Peyer's patch (tissue), 4 donors: ENCODE data around the gene POLR3F.

Source experiments
- POLR2A ChIP-seq, 2 donors: fragments of 450-650 bp; IDR thresholded peaks; one replicate each; pipeline ENCODE4 v1.5.1; 2017; ENCODE audit warnings: antibody characterized with exemption in 2 of 2, mild to moderate bottlenecking in 2 of 2, moderate library complexity in 2 of 2
- TF ChIP-seq, protein P1 (sequence below), 6 experiments: fragments of 450-650 bp in 4 of 6; fragments of 200-600 bp in 2 of 6; sonication (generic) in 1 of 6; IDR thresholded peaks; one replicate each; pipeline ENCODE4 v1.5.1; 2017 to 2019; ENCODE audit warnings: antibody characterized with exemption in 6 of 6, mild to moderate bottlenecking in 3 of 6, moderate library complexity in 1 of 6

DNA sequence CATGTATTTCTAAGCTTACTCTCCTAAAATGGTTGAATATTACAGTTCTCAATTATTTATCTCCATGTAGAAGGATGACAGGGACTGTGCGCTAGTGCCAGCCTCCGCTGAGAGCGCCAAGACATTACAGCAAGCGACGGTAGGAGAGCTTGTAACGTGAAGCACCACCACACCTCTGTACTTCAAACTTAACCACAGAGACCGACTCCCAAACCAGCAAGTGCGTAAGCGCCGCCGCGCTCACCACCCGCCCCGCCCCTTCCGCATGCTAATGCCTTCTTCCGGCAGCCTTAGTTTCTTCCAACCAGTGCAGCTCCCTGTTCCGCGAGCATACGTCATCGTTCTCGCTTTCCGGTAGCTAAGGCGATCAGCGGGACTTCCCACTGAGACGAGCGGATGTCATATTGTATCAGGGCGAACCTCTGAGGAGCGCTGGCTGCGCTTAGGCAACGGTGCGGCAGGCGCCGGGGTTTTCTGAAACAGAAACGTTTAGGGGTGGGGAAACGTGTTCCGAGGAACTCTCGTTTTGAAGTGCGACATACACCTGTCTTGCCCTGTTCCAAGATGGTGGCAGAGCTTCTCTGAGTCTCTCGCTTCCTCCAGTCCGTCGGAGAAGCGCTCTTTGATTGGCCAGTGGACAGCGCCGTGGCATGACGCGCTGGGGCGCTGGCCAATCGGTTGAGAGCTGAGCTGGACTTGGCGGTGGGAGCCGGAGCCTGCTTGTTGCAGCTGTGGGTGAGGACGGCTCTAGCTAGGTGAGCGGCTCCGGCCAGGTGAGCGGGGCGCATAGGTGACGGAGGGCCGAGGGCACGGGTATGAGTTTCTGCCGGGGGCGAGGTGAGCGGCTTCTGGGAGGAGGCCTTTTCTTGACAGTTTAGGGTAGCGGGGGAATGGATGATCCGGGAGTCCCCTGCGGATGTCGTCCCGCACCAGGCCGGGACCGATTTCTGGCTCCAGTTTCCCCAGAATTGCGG is 40.3 kb downstream of the POLR3F start, which contains the start of gene SEC23B:
- TF ChIP-seq, protein P1, sequence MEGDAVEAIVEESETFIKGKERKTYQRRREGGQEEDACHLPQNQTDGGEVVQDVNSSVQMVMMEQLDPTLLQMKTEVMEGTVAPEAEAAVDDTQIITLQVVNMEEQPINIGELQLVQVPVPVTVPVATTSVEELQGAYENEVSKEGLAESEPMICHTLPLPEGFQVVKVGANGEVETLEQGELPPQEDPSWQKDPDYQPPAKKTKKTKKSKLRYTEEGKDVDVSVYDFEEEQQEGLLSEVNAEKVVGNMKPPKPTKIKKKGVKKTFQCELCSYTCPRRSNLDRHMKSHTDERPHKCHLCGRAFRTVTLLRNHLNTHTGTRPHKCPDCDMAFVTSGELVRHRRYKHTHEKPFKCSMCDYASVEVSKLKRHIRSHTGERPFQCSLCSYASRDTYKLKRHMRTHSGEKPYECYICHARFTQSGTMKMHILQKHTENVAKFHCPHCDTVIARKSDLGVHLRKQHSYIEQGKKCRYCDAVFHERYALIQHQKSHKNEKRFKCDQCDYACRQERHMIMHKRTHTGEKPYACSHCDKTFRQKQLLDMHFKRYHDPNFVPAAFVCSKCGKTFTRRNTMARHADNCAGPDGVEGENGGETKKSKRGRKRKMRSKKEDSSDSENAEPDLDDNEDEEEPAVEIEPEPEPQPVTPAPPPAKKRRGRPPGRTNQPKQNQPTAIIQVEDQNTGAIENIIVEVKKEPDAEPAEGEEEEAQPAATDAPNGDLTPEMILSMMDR (IDR thresholded peaks at IDR 0.05) = no peak
- peak; percentile 71 to 87 for TF ChIP-seq POLR2A (IDR thresholded peaks at IDR 0.05)
